Gastroesophageal sphincter (tissue), 4 donors: Measurements from ENCODE around the gene PDIK1L. TPM values are rescaled to one million over a fixed set of nuclear protein-coding genes. Genes with fewer than 3 reads are reported as not detected.
A peak's percentile ranks its signal among the peaks of the same experiment; 100 is the strongest.

ENCODE experiments used
- ATAC-seq: fragments of 150-250 bp; one replicate; pipeline ENCODE4 v1.9.1; 2016; ENCODE audit warnings: mild to moderate bottlenecking, moderate library complexity
- H3K27ac ChIP-seq, 4 donors: fragments of 200-600 bp; sonication (generic) in 3 of 4; 1 replicate in 3 of 4; 2 replicates in 1 of 4; pipeline ENCODE4 v1.5.1; 2016 to 2019
- H3K27me3 ChIP-seq: fragments of 200-600 bp; sonication (generic); one replicate; pipeline ENCODE4 v1.5.1; 2019
- H3K36me3 ChIP-seq, 2 donors: fragments of 200-600 bp; sonication (generic); one replicate each; pipeline ENCODE4 v1.5.1; 2019; ENCODE audit warnings: control low read depth in 1 of 2
- H3K4me1 ChIP-seq, 3 donors: fragments of 200-600 bp; sonication (generic); 1 replicate in 2 of 3; 2 replicates in 1 of 3; pipeline ENCODE4 v1.5.1; 2016 to 2019; ENCODE audit warnings: control low read depth in 2 of 3
- H3K4me3 ChIP-seq, 2 donors: fragments of 200-600 bp; sonication (generic); one replicate each; pipeline ENCODE4 v1.5.1; 2019; ENCODE audit warnings: mild to moderate bottlenecking in 1 of 2, moderate library complexity in 1 of 2
- H3K9me3 ChIP-seq, 3 donors: fragments of 200-600 bp; sonication (generic); one replicate each; pipeline ENCODE4 v1.5.1; 2017 to 2019; ENCODE audit warnings: control low read depth in 2 of 3
- EP300 ChIP-seq: sonication (generic); formaldehyde crosslinking; IDR thresholded peaks from one replicate; pipeline ENCODE4 v1.6.1; 2017; ENCODE audit warnings: antibody characterized with exemption, mild to moderate bottlenecking
- POLR2A ChIP-seq, 2 donors: fragments of 450-650 bp; IDR thresholded peaks; one replicate each; pipeline ENCODE4 v1.6.1; 2017; ENCODE audit warnings: antibody characterized with exemption in 2 of 2, mild to moderate bottlenecking in 2 of 2, moderate library complexity in 1 of 2
- POLR2AphosphoS5 ChIP-seq: sonication (generic); formaldehyde crosslinking; IDR thresholded peaks from one replicate; pipeline ENCODE4 v1.6.1; 2017; ENCODE audit warnings: antibody characterized with exemption
- WGBS, 2 donors: methylation state at CpG; one replicate each; pipeline ENCODE4 v1.1.5; 2018; ENCODE audit warnings: low coverage in 1 of 2; 5-methylcytosine and 5-hydroxymethylcytosine counted together
- total RNA-seq, 4 donors: library from RNA; depleted of rRNA; stranded (reverse); fragments of >200 nt; gene quantifications; one replicate each; pipeline ENCODE4 v1.1.0, GENCODE V29; 2016
- TF ChIP-seq, protein P1 (sequence below), 4 experiments: fragments of 200-600 bp in 2 of 4; fragments of 450-650 bp in 2 of 4; sonication (generic) in 1 of 4; IDR thresholded peaks; one replicate each; pipeline ENCODE4 v1.5.1; 2017 to 2019; ENCODE audit warnings: antibody characterized with exemption in 4 of 4, mild to moderate bottlenecking in 2 of 4, moderate library complexity in 2 of 4

PDIK1L gene
- total RNA-seq, 4 donors from 2014 or later = 6.2 to 9.3 (median 6.8) TPM

DNA sequence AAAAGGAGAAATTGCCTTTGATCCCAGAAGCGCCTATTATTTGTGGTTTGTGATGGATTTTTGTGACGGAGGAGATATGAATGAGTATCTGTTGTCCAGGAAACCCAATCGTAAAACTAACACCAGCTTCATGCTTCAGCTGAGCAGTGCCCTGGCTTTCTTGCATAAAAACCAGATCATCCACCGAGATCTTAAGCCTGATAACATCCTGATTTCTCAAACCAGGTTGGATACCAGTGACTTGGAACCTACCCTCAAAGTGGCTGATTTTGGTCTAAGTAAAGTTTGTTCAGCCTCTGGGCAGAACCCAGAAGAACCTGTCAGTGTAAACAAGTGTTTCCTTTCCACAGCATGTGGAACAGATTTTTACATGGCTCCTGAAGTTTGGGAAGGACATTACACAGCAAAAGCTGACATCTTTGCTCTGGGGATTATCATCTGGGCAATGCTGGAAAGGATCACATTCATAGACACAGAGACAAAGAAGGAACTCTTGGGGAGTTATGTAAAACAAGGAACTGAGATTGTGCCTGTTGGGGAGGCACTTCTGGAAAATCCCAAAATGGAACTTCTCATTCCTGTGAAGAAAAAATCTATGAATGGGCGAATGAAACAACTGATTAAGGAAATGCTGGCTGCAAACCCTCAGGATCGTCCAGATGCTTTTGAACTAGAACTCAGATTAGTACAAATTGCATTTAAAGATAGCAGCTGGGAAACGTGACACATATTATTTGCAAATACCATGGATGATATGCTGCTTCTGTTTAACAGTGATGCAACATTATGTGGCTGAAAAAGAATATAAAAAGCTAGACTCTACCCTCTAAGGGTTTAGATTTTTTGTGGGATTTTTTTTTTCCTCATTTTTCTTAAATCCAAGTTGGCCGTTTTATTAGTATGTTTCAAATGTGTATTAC is 10.5 kb downstream of the PDIK1L start:
- TF ChIP-seq, protein P1, sequence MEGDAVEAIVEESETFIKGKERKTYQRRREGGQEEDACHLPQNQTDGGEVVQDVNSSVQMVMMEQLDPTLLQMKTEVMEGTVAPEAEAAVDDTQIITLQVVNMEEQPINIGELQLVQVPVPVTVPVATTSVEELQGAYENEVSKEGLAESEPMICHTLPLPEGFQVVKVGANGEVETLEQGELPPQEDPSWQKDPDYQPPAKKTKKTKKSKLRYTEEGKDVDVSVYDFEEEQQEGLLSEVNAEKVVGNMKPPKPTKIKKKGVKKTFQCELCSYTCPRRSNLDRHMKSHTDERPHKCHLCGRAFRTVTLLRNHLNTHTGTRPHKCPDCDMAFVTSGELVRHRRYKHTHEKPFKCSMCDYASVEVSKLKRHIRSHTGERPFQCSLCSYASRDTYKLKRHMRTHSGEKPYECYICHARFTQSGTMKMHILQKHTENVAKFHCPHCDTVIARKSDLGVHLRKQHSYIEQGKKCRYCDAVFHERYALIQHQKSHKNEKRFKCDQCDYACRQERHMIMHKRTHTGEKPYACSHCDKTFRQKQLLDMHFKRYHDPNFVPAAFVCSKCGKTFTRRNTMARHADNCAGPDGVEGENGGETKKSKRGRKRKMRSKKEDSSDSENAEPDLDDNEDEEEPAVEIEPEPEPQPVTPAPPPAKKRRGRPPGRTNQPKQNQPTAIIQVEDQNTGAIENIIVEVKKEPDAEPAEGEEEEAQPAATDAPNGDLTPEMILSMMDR (IDR thresholded peaks at IDR 0.05) = no peak
- TF ChIP-seq POLR2A (IDR thresholded peaks at IDR 0.05) (no peak), POLR2AphosphoS5 (no peak), EP300 (no peak)
- Histone ChIP-seq H3K27ac (peak overlapping the region in 2 of 4 donors; percentile 18 to 42), H3K27me3 (no peaks in the 10 kb centered on the region), H3K36me3 (peaks cover 0 to 47% of the 10 kb centered on the region in 2 donors), H3K4me3 (no peak overlapping the region), H3K4me1 (peaks cover 0 to 32% (median 0%) of the 10 kb centered on the region in 3 donors), H3K9me3 (no peaks in the 10 kb centered on the region)
- WGBS, 2 donors = 42 to 69% methylated on average over 7 to 8 of the region's 8 CpGs
- ATAC-seq = no peak

DNA sequence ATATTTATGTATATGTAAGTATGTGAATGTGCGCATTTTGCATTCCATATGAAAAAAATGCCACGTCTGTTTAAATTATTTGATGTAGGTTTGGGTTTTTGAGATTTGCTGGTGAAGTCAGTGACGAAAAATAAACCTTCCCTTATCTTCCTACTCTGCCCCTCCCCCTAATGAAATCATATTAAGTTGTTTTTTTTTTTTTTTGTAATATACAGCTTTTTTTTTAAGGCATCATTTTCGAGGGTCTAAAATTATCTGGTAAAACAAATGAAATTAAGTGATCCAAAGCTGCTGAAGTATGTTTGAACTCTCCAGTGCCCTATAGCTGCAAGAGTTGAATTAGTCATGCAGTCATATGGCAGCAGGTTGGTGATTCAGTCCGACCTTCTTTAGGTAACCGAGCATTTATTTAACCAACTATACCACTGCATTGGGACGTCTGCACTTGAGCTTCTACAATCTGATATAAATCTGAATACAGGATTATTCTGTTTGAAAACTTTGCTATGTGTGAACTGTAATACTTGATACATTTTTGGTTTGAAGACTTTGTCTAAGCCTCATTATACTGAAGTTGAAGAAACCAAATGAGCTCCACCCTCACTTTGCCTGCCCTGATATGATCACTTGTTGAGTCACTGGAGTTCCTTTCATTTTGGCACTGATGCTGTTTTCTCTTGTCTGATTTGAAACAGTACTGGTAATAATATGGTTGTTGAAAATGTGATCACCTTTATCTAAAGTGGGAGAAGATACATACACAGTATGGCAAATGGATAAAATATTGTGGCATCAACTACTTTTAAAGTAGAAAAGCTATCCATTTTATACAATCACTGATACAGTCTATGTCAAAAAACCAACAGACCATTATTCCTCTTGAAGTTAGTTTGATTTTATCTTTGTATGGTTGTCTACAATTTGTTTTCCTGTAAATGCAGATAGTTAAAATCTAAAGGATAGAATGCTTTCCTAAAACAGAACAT is 11.7 kb downstream of the PDIK1L start:
- Histone ChIP-seq H3K27ac (no peak overlapping the region), H3K27me3 (no peaks in the 10 kb centered on the region), H3K4me3 (no peak overlapping the region), H3K9me3 (no peaks in the 10 kb centered on the region), H3K4me1 (peaks cover 0 to 32% (median 0%) of the 10 kb centered on the region in 3 donors), H3K36me3 (peaks cover 0 to 36% of the 10 kb centered on the region in 2 donors)
- ATAC-seq = no peak
- TF ChIP-seq, protein P1 (IDR thresholded peaks at IDR 0.05) = no peak
- TF ChIP-seq POLR2A (IDR thresholded peaks at IDR 0.05) = no peak
- TF ChIP-seq EP300 = no peak
- no peak for TF ChIP-seq POLR2AphosphoS5
- WGBS, 2 donors = 83 to 87% methylated on average over 6 to 7 of the region's 7 CpGs

DNA sequence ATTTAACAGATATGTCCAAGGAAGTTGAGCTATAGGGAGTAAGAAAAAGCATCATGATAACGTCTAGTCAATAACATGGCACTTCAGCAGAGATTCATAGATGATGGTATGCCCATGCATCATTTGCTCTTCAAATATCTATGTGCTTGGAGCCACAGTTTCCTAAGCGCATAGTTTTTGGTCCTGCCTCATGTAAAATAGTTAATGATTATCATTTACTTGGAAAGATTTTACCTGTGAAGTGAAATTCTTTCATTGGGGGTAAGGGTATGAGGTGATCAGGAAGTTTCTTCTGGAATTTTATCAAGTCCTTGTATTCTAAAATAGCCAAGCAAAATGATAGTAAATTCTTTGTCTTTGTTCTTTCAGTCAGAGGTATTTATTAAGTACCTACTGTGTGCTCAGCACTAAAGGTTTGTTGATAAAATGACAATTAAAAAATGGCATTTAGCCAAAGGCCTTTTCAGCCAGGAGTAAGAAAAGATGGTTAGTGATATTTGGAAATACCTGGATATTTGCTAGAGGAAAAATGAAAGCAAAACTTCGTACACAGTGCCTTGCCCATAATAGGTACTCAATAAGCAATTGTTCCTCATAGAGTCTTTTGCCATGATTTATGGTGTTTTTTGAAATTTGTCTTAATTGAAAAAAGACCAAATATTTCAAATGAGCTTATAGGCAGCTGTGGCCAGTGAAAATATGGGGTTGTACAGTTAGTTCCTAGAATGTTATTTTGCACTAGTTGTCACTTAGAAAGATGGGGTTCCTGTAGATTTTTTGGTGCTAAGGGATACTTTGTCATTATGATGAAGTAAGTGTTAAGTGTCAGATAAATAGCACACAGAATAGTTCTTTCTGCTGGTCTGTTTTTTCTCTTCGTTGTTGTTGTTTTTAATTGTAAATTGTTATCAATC is 13.1 kb downstream of the PDIK1L start:
- Histone ChIP-seq H3K4me1 (peaks cover 0 to 32% (median 0%) of the 10 kb centered on the region in 3 donors), H3K27me3 (no peaks in the 10 kb centered on the region), H3K9me3 (no peaks in the 10 kb centered on the region), H3K4me3 (no peak overlapping the region), H3K27ac (no peak overlapping the region), H3K36me3 (peaks cover 0 to 22% of the 10 kb centered on the region in 2 donors)
- no peak for TF ChIP-seq POLR2AphosphoS5
- no peak for TF ChIP-seq POLR2A (IDR thresholded peaks at IDR 0.05)
- TF ChIP-seq EP300 = no peak
- TF ChIP-seq, protein P1 (IDR thresholded peaks at IDR 0.05) = no peak
- 63 to 76% methylated on average over 4 of the region's 4 CpGs for WGBS, 2 donors
- ATAC-seq = no peak

DNA sequence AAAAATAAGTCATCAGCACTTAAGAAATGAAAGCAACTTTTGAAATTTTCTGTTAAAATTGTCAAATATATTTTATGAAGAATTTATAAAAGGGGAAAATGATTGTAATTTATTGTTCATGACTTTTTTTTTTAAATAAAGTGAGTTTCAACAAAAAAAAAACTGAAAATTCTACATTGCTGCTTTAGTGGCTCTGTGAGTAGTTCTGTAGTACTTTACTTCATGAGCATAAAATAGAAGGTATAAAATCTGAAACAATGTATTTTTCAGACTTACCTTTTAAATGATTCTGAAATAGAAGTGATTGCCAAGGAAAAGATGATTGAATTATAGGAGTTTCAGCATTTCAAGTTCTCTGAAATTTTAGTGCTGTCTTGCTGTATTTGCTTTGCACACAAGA is 13.8 kb downstream of the PDIK1L start:
- no peaks in the 10 kb centered on the region for H3K9me3 ChIP-seq
- no peak overlapping the region for H3K4me3 ChIP-seq
- no peak for TF ChIP-seq EP300
- TF ChIP-seq, protein P1 (IDR thresholded peaks at IDR 0.05) = no peak
- TF ChIP-seq POLR2A (IDR thresholded peaks at IDR 0.05) = no peak
- no peak for TF ChIP-seq POLR2AphosphoS5
- H3K4me1 ChIP-seq = peaks cover 0 to 32% (median 0%) of the 10 kb centered on the region in 3 donors
- H3K27me3 ChIP-seq = no peaks in the 10 kb centered on the region
- peaks cover 0 to 15% of the 10 kb centered on the region in 2 donors for H3K36me3 ChIP-seq
- H3K27ac ChIP-seq = no peak overlapping the region
- no peak for ATAC-seq
